Fibroblast of pulmonary artery (primary cell): ENCODE data around the gene E2F7.

Experiments used
- DNase-seq: peaks from one replicate; pipeline ENCODE4 v3.0.0-alpha.2; 2010; ENCODE audit warnings: low read depth
- H3K4me3 ChIP-seq: replicated peaks from 2 replicates; pipeline ENCODE4 v1.5.1; 2011; ENCODE audit warnings: low read depth, mild to moderate bottlenecking, control low read depth, low read length, moderate library complexity
- CTCF ChIP-seq: IDR thresholded peaks from 2 replicates; pipeline ENCODE4 v1.5.1; 2011; ENCODE audit warnings: mild to moderate bottlenecking, control low read depth, low read length, inconsistent platforms; ENCODE audit errors: missing control alignments

The E2F7 gene

GRCh38 chr12:77042833-77043232 lies 22.5 kb downstream of the E2F7 start:
- DNase-seq, result no peak
- TF ChIP-seq CTCF, result no peak
- H3K4me3 ChIP-seq, result no peak overlapping the region

- H3K4me3 ChIP-seq, result no peak overlapping the region
- TF ChIP-seq CTCF, result no peak
- DNase-seq, result no peak
Measured at GRCh38 chr12:77040231-77040630, 25.1 kb downstream of the E2F7 start.

- DNase-seq, result no peak
- no peak for TF ChIP-seq CTCF
- H3K4me3 ChIP-seq, result no peak overlapping the region
Measured at GRCh38 chr12:77035226-77035625, 30.1 kb downstream of the E2F7 start.

GRCh38 chr12:77033658-77034536 lies 31.5 kb downstream of the E2F7 start:
- TF ChIP-seq CTCF, result no peak
- H3K4me3 ChIP-seq, result no peak overlapping the region
- no peak for DNase-seq

GRCh38 chr12:77032406-77032805 lies 33.0 kb downstream of the E2F7 start:
- DNase-seq, result no peak

GRCh38 chr12:77031745-77032144 lies 33.6 kb downstream of the E2F7 start:
- TF ChIP-seq CTCF, result no peak
- no peak overlapping the region for H3K4me3 ChIP-seq
- peak; percentile 10 for DNase-seq

More at GRCh38 chr12:77032406-77032805, 33.0 kb downstream of the E2F7 start:
- H3K4me3 ChIP-seq, result no peak overlapping the region
- no peak for TF ChIP-seq CTCF
